Neutrophil (primary cell): Measurements from ENCODE around the gene ZNF777.
"Not testable (repeated sequence)": the region's sequence is repeated elsewhere in the genome, so short reads cannot be mapped to it uniquely, and the experiment has no call there.

ENCODE experiments used
- H3K27ac ChIP-seq: fragments of 200-600 bp; sonication (generic); 2 replicates; pipeline ENCODE4 v1.5.1; 2016; ENCODE audit warnings: mild to moderate bottlenecking, moderate library complexity
- H3K27me3 ChIP-seq: fragments of 200-600 bp; sonication (generic); 2 replicates; pipeline ENCODE4 v1.6.0; 2016; ENCODE audit warnings: mild to moderate bottlenecking
- H3K36me3 ChIP-seq: fragments of 200-600 bp; sonication (generic); 2 replicates; pipeline ENCODE4 v1.5.1; 2017
- H3K4me1 ChIP-seq, 2 experiments: fragments of 200-600 bp in 1 of 2; sonication (generic) in 1 of 2; 1 replicate in 1 of 2; 2 replicates in 1 of 2; pipeline versions ENCODE4 v1.5.1 to v1.6.1; 2013 to 2016; ENCODE audit warnings: low read depth in 1 of 2, low read length in 1 of 2, mild to moderate bottlenecking in 1 of 2, moderate library complexity in 1 of 2; ENCODE audit not compliant: control insufficient read depth in 1 of 2, insufficient read depth in 1 of 2
- H3K4me3 ChIP-seq, 2 experiments: fragments of 200-600 bp in 1 of 2; sonication (generic) in 1 of 2; 1 replicate in 1 of 2; 2 replicates in 1 of 2; pipeline ENCODE4 v1.5.1; 2013 to 2016; ENCODE audit warnings: low read depth in 1 of 2, low read length in 1 of 2, mild to moderate bottlenecking in 1 of 2, moderate library complexity in 1 of 2
- H3K9me3 ChIP-seq: fragments of 200-600 bp; sonication (generic); 2 replicates; pipeline ENCODE4 v1.5.1; 2016
- CTCF ChIP-seq: fragments of 200-600 bp; sonication (generic); IDR thresholded peaks from 2 replicates; pipeline ENCODE4 v1.5.1; 2016; ENCODE audit warnings: antibody characterized with exemption

Gene ZNF777

GRCh38 chr7:149404825-149405224, 56.0 kb downstream of the ZNF777 start:
- no peaks in the 10 kb centered on the region for H3K36me3 ChIP-seq
- peaks cover 6% of the 10 kb centered on the region for H3K27me3 ChIP-seq
- no peaks in the 10 kb centered on the region for H3K4me1 ChIP-seq
- no peak for TF ChIP-seq CTCF
- H3K9me3 ChIP-seq: no peaks in the 10 kb centered on the region
- no peak overlapping the region for H3K4me3 ChIP-seq
- no peak overlapping the region for H3K27ac ChIP-seq

GRCh38 chr7:149404396-149404795, 56.5 kb downstream of the ZNF777 start:
- no peaks in the 10 kb centered on the region for H3K9me3 ChIP-seq
- H3K27me3 ChIP-seq: peaks cover 11% of the 10 kb centered on the region
- H3K27ac ChIP-seq: no peak overlapping the region
- no peaks in the 10 kb centered on the region for H3K4me1 ChIP-seq
- H3K4me3 ChIP-seq: no peak overlapping the region
- TF ChIP-seq CTCF: no peak
- no peaks in the 10 kb centered on the region for H3K36me3 ChIP-seq

GRCh38 chr7:149398195-149398820, 62.6 kb downstream of the ZNF777 start:
- TF ChIP-seq CTCF: no peak
- H3K36me3 ChIP-seq: no peaks in the 10 kb centered on the region
- H3K4me3 ChIP-seq: no peak overlapping the region
- peaks cover 43% of the 10 kb centered on the region for H3K27me3 ChIP-seq
- no peaks in the 10 kb centered on the region for H3K4me1 ChIP-seq
- no peak overlapping the region for H3K27ac ChIP-seq
- H3K9me3 ChIP-seq: no peaks in the 10 kb centered on the region

GRCh38 chr7:149397470-149398043, 63.3 kb downstream of the ZNF777 start:
- no peak overlapping the region for H3K4me3 ChIP-seq
- H3K4me1 ChIP-seq: no peaks in the 10 kb centered on the region
- H3K36me3 ChIP-seq: no peaks in the 10 kb centered on the region
- no peak for TF ChIP-seq CTCF
- H3K27ac ChIP-seq: no peak overlapping the region
- peaks cover 43% of the 10 kb centered on the region for H3K27me3 ChIP-seq
- no peaks in the 10 kb centered on the region for H3K9me3 ChIP-seq

- not testable (repeated sequence) for H3K4me1 ChIP-seq, H3K36me3 ChIP-seq, H3K9me3 ChIP-seq, H3K27me3 ChIP-seq, H3K4me3 ChIP-seq, H3K27ac ChIP-seq
Measured at GRCh38 chr7:149388550-149389335, 72.1 kb downstream of the ZNF777 start.

GRCh38 chr7:149386514-149386913, 74.3 kb downstream of the ZNF777 start:
- H3K36me3 ChIP-seq, H3K27ac ChIP-seq, H3K4me1 ChIP-seq, H3K27me3 ChIP-seq, H3K9me3 ChIP-seq, H3K4me3 ChIP-seq: not testable (repeated sequence)
